Right forelimb (tissue), 1 donor: ENCODE data around the gene MYO15A.

Experiments used
- DNase-seq: peaks from one replicate; pipeline ENCODE4 v3.0.0-alpha.2; 2018

The MYO15A gene

GRCh38 chr17:18159551-18160120, 51.1 kb downstream of the MYO15A start:
- DNase-seq, result no peak

- DNase-seq, result no peak
Observed at GRCh38 chr17:18160128-18160856, 51.7 kb downstream of the MYO15A start.

DNA sequence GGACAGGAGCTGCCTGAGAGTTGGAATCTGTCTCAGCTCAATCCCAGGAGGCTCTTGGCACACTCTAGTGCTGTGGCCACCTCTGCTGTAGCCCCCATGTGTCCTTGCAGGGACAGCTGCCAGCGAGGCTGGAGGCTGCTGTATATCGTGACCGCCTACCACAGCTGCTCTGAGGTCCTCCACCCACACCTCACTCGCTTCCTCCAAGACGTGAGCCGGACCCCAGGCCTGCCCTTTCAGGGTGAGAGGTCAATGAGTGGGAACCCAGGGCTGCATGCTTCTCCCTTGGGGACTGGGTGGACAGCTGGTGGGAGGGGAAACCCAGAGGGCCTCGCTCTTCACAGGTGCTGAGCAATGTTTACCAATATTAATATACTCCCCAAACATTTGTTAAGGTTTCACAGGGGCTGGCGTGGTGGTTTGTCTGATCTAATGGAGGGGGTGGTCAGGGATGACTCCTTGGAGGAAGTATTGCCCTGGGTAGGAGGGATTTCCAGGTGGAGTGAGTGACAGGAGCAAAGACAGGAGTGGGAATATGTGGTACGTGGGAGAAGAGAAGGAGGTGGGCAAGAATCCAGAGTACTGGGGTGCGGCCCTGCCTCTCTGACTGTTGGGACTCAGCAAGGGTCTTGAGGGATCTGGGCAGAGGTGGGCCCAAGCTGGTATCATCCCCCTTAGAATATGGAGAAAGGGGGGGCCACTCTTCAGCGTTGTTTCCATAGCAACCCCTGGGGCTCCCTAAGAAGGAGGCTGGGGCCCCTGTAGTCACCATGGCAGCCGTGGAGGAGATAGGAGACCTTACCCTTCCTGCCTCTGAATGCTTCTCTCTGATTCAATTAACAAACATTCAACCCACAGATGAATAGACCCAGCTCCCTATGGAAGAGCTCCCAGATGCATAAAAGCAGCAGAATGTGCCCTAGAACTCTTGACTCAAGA, 52.9 kb downstream of the MYO15A start:
- no peak for DNase-seq

DNA sequence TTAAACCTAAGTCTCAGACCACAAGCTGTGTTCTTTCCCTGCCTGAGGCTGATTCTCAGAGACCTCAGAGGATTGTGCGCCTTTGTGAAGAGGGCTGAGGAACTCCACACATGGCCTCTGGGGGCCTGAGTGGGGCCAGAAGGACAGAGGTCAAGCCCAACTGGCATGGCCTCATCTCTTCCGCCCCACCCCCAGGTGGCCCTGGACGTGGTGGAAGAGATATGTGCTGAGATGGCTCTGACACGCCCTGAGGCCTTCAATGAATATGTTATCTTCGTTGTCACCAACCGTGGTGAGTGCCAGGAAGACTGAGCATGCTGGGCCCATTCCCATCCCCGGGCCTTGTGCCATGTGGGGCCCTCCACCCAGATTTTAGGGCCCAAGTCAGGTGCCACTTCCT, 55.0 kb downstream of the MYO15A start:
- no peak for DNase-seq

DNA sequence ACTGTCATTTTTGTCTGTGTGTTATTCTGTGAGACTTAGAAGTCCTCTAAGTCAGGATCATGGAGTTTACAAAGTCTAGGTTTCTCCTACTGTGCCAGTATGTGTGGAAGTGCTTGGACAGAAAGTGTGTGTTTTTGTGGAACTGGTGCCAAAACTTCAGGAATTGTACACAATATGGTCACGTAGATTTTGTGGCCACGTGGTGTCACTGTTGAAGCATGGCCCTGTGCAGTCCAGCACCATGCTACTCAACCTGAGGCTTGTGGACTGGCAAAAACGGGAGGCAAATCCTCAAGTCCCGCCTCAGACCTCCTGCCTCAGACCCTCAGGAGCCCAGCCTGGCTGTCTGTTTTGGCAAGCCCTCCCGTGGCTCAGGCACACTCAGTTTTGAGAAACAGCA, 58.3 kb downstream of the MYO15A start:
- DNase-seq, result no peak

DNA sequence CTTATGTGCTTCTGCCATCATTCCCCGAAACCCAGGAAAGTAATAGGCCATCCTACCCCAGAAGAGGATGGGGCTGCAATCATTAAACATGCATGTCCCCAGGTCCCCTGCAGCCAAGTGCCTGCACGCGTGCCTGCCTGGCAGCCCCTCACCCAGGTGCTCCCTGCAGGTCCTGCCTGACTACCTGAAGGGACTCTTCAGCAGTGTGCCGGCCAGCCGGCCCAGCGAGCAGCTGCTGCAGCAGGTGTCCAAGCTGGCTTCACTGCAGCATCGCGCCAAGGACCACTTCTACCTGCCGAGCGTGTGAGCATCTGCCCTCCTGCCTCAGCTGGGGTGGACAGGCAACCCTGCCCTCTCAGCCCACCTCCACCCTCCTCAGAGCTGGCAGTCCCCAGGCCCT, 58.9 kb downstream of the MYO15A start:
- DNase-seq, result no peak

GRCh38 chr17:18172531-18173278, 64.1 kb downstream of the MYO15A start:
- no peak for DNase-seq

DNA sequence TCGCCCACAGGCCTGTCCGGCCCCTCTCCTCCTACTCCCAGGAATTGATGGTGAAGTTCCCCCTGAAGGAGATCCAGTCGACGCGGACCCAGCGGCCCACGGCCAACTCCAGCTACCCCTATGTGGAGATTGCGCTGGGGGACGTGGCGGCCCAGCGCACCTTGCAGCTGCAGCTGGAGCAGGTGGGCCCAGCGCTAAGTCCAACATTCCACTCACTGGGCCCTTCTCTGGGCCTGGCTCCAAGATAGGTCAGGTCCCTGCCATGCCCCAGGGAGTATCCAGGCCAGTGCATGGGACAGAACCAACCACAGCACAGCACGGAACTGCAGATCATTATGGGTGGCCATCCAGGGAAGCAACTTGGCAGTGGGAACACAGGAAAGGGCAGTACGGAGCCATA, 65.2 kb downstream of the MYO15A start:
- no peak for DNase-seq

DNA sequence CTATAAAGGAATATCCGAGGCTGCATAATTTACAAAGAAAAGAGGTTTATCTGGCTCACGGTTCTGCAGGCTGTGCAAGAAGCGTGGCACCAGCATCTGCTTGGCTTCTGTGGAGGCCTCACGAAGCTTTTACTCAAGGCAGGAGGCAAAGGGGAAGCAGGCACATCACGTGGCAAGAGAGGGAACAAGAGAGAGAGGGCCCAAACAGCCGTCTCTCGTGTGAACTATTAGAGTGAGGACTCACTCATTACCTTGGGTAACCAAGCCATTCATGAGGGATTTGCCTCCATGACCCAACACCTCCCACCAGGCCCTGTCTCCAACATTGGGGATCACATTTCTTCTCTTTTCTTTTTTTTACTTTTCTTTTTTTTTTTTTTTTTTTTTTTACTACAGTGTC, 67.6 kb downstream of the MYO15A start:
- no peak for DNase-seq

DNA sequence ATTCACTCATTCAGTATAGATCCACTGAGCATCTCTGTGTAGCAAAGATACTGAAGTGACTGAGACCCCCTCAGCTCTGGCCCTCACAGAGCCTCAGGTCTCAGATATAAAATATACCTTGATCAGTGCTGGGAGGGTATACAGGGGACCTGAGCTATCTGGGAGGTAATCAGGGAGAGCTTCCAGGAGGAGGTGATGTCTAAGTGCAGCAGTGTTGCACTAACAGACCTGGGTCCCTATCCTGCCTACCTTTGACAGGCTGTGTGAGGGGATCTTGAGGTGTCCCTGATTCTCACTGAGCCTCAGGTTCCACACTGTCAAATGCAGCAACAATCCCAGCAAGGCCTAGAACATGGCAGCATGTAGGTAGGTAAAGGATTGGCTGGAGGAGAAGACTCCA, 68.6 kb downstream of the MYO15A start:
- no peak for DNase-seq

DNA sequence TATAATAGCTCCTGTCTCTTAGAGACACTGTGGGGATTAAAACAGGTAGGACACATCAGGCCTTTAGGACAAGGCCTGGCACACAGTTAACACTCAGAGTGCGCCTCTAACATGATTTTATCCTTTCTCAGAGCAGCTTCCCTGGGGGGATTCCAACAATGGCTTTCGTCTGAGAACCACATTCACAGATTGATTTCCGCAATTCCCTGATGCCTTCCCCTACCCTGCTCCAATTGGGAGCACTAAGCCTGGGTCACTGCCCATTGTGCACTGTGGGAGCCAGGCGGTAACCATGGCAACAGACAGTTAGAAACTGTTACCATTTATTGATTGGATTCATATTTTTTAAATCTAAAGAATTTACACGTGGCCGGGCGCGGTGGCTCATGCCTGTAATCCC, 69.2 kb downstream of the MYO15A start:
- DNase-seq, result no peak

GRCh38 chr17:18179196-18179595, 70.6 kb downstream of the MYO15A start:
- no peak for DNase-seq

GRCh38 chr17:18179804-18180203, 71.2 kb downstream of the MYO15A start:
- DNase-seq, result no peak

GRCh38 chr17:18181358-18181757, 72.8 kb downstream of the MYO15A start:
- peak; percentile 51 for DNase-seq

DNA sequence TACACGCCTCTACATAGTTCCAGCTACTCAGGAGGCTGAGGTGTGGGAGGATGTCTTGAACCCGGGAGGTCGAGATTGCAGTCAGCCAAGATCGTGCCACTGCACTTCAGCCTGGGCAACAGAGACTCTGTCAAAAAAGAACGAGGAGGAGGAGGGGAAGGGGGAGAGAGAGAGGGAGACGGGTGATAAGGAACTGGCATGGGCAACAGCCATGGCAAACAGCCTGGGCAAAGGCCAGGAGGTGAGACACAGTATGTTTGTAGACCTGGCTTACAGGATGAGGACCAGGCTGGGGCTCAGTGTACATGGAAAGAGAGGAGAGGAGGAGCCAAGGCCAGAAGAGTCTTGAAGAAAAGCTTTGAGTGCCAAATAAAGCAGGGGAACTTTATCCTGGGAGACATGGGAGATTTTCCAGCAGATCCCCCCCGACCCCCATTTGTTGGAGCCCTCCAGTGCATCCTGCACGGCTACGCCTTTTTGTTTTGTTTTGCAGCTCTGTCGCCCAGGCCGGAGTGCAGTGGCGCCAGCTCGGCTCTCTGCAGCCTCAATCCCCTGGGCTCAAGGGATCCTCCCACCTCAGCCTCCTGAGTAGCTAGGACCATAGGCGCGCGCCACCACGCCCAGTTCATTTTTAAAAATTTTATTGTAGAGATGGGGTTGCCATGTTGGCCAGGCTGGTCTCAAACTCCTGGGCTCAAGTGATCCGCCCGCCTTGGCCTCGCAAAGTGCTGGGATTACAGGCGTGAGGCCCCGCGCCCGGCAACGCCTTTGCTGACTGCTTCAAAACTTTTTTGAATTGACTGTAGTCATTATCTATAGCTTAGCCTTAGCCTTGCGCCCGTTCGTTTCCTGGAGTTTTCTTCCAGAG, 73.8 kb downstream of the MYO15A start:
- DNase-seq, result no peak

- DNase-seq, result peak; percentile 94
Observed at GRCh38 chr17:18182978-18183333, 74.4 kb downstream of the MYO15A start.

DNA sequence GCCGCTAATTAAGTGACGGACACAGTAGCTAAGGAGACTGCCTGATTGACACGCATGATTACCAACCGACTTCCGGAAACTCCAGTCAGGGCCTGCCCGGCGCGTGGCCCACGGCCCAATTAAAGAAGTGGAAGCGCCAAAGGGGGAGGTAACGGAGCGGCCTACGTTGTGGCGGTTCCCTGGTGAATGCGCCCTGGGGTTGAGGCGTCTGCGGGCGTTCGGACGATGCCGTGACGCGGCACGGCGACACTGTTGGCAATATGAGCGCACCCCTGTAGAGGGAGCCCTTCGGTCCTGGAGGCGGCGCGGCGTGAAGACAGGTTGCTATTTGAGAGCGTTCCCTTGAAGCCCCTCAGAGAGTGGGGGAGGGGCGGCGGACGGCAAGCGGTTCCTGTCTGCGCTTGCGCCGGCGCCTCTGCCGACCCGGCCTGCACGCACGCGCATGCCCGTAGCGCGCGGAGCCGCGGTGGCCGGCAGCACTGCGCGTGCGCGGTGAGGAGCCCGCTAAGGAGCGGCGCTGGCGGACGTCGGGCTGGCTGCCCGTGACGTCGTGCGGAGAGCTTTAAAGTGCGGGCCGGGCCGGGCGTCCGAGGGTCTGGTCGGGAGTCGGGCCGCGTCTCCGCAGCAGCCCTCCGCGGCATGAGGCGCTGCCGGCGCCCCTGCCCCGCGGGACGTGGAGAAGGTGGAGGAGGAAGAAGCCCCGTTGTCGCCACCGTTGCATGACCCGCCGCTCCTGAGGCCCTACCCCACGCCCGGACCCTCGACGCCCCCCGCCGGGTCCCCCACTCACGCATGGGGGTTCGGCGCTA, 75.0 kb downstream of the MYO15A start, which contains the start of gene ALKBH5:
Gene ALKBH5 (plus strand): TSS at position 495 of the 809 bp plus-strand sequence. CDS start 416 bp downstream, outside the sequence.
- peak; percentile 98 for DNase-seq

DNA sequence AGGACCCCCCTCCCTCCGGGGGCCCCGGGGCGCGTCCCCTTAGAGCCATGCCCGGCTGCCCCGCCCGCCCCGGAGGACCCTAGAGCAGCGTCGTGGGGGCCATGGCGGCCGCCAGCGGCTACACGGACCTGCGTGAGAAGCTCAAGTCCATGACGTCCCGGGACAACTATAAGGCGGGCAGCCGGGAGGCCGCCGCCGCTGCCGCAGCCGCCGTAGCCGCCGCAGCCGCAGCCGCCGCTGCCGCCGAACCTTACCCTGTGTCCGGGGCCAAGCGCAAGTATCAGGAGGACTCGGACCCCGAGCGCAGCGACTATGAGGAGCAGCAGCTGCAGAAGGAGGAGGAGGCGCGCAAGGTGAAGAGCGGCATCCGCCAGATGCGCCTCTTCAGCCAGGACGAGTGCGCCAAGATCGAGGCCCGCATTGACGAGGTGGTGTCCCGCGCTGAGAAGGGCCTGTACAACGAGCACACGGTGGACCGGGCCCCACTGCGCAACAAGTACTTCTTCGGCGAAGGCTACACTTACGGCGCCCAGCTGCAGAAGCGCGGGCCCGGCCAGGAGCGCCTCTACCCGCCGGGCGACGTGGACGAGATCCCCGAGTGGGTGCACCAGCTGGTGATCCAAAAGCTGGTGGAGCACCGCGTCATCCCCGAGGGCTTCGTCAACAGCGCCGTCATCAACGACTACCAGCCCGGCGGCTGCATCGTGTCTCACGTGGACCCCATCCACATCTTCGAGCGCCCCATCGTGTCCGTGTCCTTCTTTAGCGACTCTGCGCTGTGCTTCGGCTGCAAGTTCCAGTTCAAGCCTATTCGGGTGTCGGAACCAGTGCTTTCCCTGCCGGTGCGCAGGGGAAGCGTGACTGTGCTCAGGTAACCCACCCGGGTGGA, 75.8 kb downstream of the MYO15A start:
- peak; percentile 65 for DNase-seq

DNA sequence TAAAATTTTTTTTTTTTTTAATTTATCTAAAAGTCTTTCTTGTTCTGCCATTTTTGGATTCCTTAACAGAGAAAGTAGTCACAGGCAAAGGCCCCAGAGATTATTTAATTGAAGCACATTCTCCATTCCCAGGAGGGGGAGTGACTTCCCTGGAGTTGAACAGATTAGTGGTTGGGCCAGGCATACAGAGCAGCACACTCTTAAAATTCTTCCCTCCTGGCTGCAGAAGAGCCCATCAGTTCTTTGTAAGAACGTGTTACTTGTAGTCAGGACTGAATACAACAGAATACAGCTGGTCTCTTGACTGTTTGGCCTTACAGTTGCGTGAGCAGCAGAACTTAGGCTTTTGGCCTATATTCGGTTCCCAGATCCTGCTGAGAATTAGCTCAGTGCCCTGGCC, 76.8 kb downstream of the MYO15A start:
- DNase-seq, result no peak
